ENCODE results near the gene ASTN1.

Gene ASTN1

GRCh38 chr1:177043597-177043996 lies 120.9 kb downstream of the ASTN1 start:
- no peak overlapping the region for H3K4me3 ChIP-seq (ENCODE audit: low read depth, low read length)
- POLR2A ChIA-PET, result no interaction called here
- no peak for TF ChIP-seq CTCF (IDR thresholded peaks at IDR 0.05; ENCODE audit: insufficient read depth, low read length, missing control alignments)
- CTCF ChIA-PET, result no interaction called here
- DNase-seq (ENCODE audit: low read depth, low spot score), result no peak

- CTCF ChIA-PET, result no interaction called here
- POLR2A ChIA-PET, result no interaction called here
- H3K4me3 ChIP-seq (ENCODE audit: low read depth, low read length), result no peak overlapping the region
- DNase-seq (ENCODE audit: low read depth, low spot score), result no peak
- TF ChIP-seq CTCF (IDR thresholded peaks at IDR 0.05; ENCODE audit: insufficient read depth, low read length, missing control alignments), result no peak
Observed at GRCh38 chr1:177035586-177035985, 128.9 kb downstream of the ASTN1 start.

GRCh38 chr1:177033628-177034027 lies 130.9 kb downstream of the ASTN1 start:
- CTCF ChIA-PET, result interaction anchor here (1.3 kb wide), 1 partner anchor 148 kb away, joined by 4 read pairs; no protein-coding TSS in a partner anchor
- no peak overlapping the region for H3K4me3 ChIP-seq (ENCODE audit: low read depth, low read length)
- no peak for TF ChIP-seq CTCF (IDR thresholded peaks at IDR 0.05; ENCODE audit: insufficient read depth, low read length, missing control alignments)
- no peak for DNase-seq (ENCODE audit: low read depth, low spot score)
- POLR2A ChIA-PET, result no interaction called here

- DNase-seq (ENCODE audit: low read depth, low spot score), result no peak
- ChIA-PET POLR2A (no interaction called here), CTCF (no interaction called here)
- no peak overlapping the region for H3K4me3 ChIP-seq (ENCODE audit: low read depth, low read length)
- TF ChIP-seq CTCF (IDR thresholded peaks at IDR 0.05; ENCODE audit: insufficient read depth, low read length, missing control alignments), result no peak
Observed at GRCh38 chr1:177032434-177032833, 132.1 kb downstream of the ASTN1 start.

GRCh38 chr1:177024623-177025022 lies 139.9 kb downstream of the ASTN1 start:
- DNase-seq (ENCODE audit: low read depth, low spot score), result no peak
- ChIA-PET POLR2A (no interaction called here), CTCF (no interaction called here)
- H3K4me3 ChIP-seq (ENCODE audit: low read depth, low read length), result no peak overlapping the region
- TF ChIP-seq CTCF (IDR thresholded peaks at IDR 0.05; ENCODE audit: insufficient read depth, low read length, missing control alignments), result no peak

GRCh38 chr1:177023726-177024125 lies 140.8 kb downstream of the ASTN1 start:
- ChIA-PET CTCF (no interaction called here), POLR2A (no interaction called here)
- H3K4me3 ChIP-seq (ENCODE audit: low read depth, low read length), result no peak overlapping the region
- TF ChIP-seq CTCF (IDR thresholded peaks at IDR 0.05; ENCODE audit: insufficient read depth, low read length, missing control alignments), result no peak
- no peak for DNase-seq (ENCODE audit: low read depth, low spot score)
